ENCODE data around the gene ITIH5.

The ITIH5 gene

GRCh38 chr10:7649673-7650300, 17.0 kb downstream of the ITIH5 start:
- DNase-seq (ENCODE audit: low read depth), result peak; percentile 26
- TF ChIP-seq CTCF (conservative IDR thresholded peaks at IDR 0.05; ENCODE audit: control insufficient read depth, insufficient read depth, low read depth, low read length), result no peak
- no peak overlapping the region for H3K4me3 ChIP-seq (ENCODE audit: control insufficient read depth, low read depth, low read length)

- no peak for DNase-seq (ENCODE audit: low read depth)
- H3K4me3 ChIP-seq (ENCODE audit: control insufficient read depth, low read depth, low read length), result no peak overlapping the region
- TF ChIP-seq CTCF (conservative IDR thresholded peaks at IDR 0.05; ENCODE audit: control insufficient read depth, insufficient read depth, low read depth, low read length), result no peak
Measured at GRCh38 chr10:7647062-7647664, 19.6 kb downstream of the ITIH5 start.

DNA sequence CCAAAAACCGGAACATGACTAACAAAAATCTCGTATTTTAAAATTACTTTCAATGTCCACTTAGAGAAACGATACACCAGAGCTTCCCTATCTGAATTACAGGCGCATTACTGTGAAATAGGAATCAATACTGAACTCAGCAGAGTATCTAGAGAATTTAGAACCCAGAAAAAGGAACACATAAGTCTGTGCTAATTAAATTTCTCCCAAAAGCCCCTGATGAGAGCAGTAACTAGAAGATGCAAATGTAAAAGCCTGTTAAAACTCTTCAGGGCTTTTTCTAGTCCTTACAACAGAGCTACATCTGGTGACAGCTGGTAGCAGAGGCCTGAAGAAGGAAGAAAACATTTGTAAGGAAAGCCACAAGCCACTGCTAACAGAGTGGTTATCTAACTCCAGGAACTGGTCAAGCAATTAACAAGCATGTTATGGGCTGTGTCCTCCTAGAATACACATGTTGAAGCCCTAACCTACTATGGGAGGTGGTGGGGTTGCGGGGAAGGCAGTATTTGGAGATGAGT, 24.2 kb downstream of the ITIH5 start:
- TF ChIP-seq CTCF (conservative IDR thresholded peaks at IDR 0.05; ENCODE audit: control insufficient read depth, insufficient read depth, low read depth, low read length), result no peak
- no peak for DNase-seq (ENCODE audit: low read depth)
- H3K4me3 ChIP-seq (ENCODE audit: control insufficient read depth, low read depth, low read length), result no peak overlapping the region

- no peak for DNase-seq (ENCODE audit: low read depth)
- H3K4me3 ChIP-seq (ENCODE audit: control insufficient read depth, low read depth, low read length), result no peak overlapping the region
- no peak for TF ChIP-seq CTCF (conservative IDR thresholded peaks at IDR 0.05; ENCODE audit: control insufficient read depth, insufficient read depth, low read depth, low read length)
Measured at GRCh38 chr10:7635408-7636125, 31.2 kb downstream of the ITIH5 start.

DNA sequence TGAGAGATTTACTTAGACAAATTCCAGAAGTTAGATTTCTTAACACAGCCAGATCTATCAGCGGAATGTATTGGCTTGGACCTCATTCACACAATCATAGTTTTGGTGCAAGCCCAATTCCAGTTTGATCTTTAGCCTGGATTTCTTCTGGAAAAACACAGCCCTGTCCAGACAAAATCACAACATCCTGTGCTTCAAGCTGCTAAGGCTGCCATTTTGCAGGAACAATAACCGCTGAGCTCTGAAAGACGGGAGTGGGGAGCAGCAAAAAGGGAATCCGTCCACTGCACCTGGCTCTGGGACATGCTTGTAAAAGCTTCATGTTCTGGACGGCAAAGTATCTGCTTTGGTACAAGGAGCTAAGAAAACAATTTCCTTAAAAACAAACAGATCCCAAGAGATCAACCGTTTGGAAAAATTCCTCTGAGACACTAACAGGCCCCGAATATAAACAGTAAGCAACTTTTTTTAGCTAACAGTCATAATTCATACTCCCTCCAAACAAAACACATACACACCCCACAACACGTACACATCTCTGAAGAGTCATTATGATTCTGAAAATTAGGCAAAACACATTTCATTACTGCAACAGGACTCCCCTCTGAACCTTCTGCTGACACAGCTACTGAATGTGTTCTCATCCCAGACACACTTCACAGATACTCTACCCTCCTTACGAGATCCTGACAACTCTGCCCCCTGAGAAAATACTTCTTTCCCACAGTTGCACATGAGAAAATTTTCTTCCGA, 32.4 kb downstream of the ITIH5 start:
- TF ChIP-seq CTCF (conservative IDR thresholded peaks at IDR 0.05; ENCODE audit: control insufficient read depth, insufficient read depth, low read depth, low read length), result no peak
- H3K4me3 ChIP-seq (ENCODE audit: control insufficient read depth, low read depth, low read length), result no peak overlapping the region
- DNase-seq (ENCODE audit: low read depth), result peak; percentile 52

- no peak for TF ChIP-seq CTCF (conservative IDR thresholded peaks at IDR 0.05; ENCODE audit: control insufficient read depth, insufficient read depth, low read depth, low read length)
- peak; percentile 50 for DNase-seq (ENCODE audit: low read depth)
- H3K4me3 ChIP-seq (ENCODE audit: control insufficient read depth, low read depth, low read length), result no peak overlapping the region
Measured at GRCh38 chr10:7626283-7626682, 40.5 kb downstream of the ITIH5 start.

Measured in fibroblast of mammary gland (primary cell).